Adrenal gland (tissue), 12 donors: Measurements from ENCODE around the gene TMEM170A. TPM values are rescaled to one million over a fixed set of nuclear protein-coding genes. Genes with fewer than 3 reads are reported as not detected.
"Not testable (repeated sequence)": the region's sequence is repeated elsewhere in the genome, so short reads cannot be mapped to it uniquely, and the experiment has no call there.

Source experiments
- DNase-seq, 7 donors: peaks; one replicate each; pipeline ENCODE4 v3.0.0-alpha.2; 2019 to 2020
- H3K27ac ChIP-seq, 5 donors: fragments of 200-600 bp; sonication (generic) in 4 of 5; 1 replicate in 3 of 5; 2 replicates in 2 of 5; pipeline versions ENCODE4 v1.5.1 to v1.8.0; 2016 to 2020; ENCODE audit warnings: mild to moderate bottlenecking in 1 of 5
- H3K27me3 ChIP-seq: fragments of 200-600 bp; 2 replicates; pipeline ENCODE4 v1.8.0; 2021
- H3K36me3 ChIP-seq, 2 donors: fragments of 200-600 bp; replicated peaks in 1 of 2; 1 replicate in 1 of 2; 2 replicates in 1 of 2; pipeline versions ENCODE4 v1.5.1 to v1.8.0; 2018 to 2022
- H3K4me1 ChIP-seq, 2 donors: fragments of 200-600 bp; replicated peaks in 1 of 2; 1 replicate in 1 of 2; 2 replicates in 1 of 2; pipeline versions ENCODE4 v1.5.1 to v1.8.0; 2018 to 2021
- H3K4me3 ChIP-seq, 4 donors: fragments of 200-600 bp; sonication (generic) in 3 of 4; one replicate each; pipeline ENCODE4 v1.5.1; 2016 to 2018
- H3K9me3 ChIP-seq, 3 donors: fragments of 200-600 bp; sonication (generic) in 1 of 3; replicated peaks in 1 of 3; 1 replicate in 2 of 3; 2 replicates in 1 of 3; pipeline versions ENCODE4 v1.5.1 to v1.8.0; 2016 to 2021
- POLR2A ChIP-seq, 2 donors: fragments of 450-650 bp; IDR thresholded peaks; one replicate each; pipeline ENCODE4 v1.6.1; 2017; ENCODE audit warnings: antibody characterized with exemption in 2 of 2, mild to moderate bottlenecking in 2 of 2, moderate library complexity in 1 of 2
- WGBS, 4 donors: extraction: QIAGEN DNeasy Blood & Tissue Kit in 2 of 4; methylation state at CpG; one replicate each; pipeline versions ENCODE4 v1.1.5 to v1.1.7; 2013 to 2017; 5-methylcytosine and 5-hydroxymethylcytosine counted together
- intact Hi-C, 2 donors: fragments of 100-400 bp; cut with DNase I; formaldehyde crosslinking; loops; one replicate each; pipeline versions ENCODE4 v1.14.1 to v1.15.0; 2022 to 2023
- polyA plus RNA-seq, 3 donors: library from polyadenylated mRNA; stranded (reverse); fragments of 200-250 nt in 2 of 3; fragments of 350-450 nt in 1 of 3; fragmentation: Illumina TruSeq in 1 of 3; extraction: RNeasy Lipid Tissue Mini Kit (QIAGEN cat#74804) in 1 of 3; gene quantifications; one replicate each; pipeline ENCODE4 v1.2.3, GENCODE V29; 2013 to 2014
- total RNA-seq, 9 donors: library from RNA; depleted of rRNA in 4 of 9; stranded (reverse); fragments of >200 nt in 4 of 9; fragments of 120-200 nt in 1 of 9; fragmentation: NEBNext Ultra II Directional in 1 of 9; extraction: Animal tissue kit (Norgen Biotek cat#: 25700) in 1 of 9; gene quantifications; one replicate each; pipeline versions ENCODE4 v1.1.0 to v1.2.4, GENCODE V29; 2013 to 2023
- TF ChIP-seq, protein P1 (sequence below), 6 experiments: fragments of 450-650 bp in 4 of 6; fragments of 200-600 bp in 2 of 6; sonication (generic) in 1 of 6; IDR thresholded peaks; 1 replicate in 5 of 6; 2 replicates in 1 of 6; pipeline versions ENCODE4 v1.5.1 to v1.8.0; 2016 to 2021; ENCODE audit warnings: antibody characterized with exemption in 6 of 6, mild to moderate bottlenecking in 2 of 6, moderate library complexity in 1 of 6
- donor health status: healthy with polysubstance abuse.
- donor health status: Bipolar disorder and iron deficiency.
- donor health status: DM: yes; HTN: yes; CAD: no.
- donor health status: DM: no; HTN: no; CAD: no.
- donor health status: DM: no; HTN: no; CAD: no.
- donor health status: DM: yes; HTN: yes; CAD: no.

TMEM170A gene
- total and polyA plus RNA-seq, 12 donors, result 5.4 to 40.7 (median 22.4) TPM

DNA sequence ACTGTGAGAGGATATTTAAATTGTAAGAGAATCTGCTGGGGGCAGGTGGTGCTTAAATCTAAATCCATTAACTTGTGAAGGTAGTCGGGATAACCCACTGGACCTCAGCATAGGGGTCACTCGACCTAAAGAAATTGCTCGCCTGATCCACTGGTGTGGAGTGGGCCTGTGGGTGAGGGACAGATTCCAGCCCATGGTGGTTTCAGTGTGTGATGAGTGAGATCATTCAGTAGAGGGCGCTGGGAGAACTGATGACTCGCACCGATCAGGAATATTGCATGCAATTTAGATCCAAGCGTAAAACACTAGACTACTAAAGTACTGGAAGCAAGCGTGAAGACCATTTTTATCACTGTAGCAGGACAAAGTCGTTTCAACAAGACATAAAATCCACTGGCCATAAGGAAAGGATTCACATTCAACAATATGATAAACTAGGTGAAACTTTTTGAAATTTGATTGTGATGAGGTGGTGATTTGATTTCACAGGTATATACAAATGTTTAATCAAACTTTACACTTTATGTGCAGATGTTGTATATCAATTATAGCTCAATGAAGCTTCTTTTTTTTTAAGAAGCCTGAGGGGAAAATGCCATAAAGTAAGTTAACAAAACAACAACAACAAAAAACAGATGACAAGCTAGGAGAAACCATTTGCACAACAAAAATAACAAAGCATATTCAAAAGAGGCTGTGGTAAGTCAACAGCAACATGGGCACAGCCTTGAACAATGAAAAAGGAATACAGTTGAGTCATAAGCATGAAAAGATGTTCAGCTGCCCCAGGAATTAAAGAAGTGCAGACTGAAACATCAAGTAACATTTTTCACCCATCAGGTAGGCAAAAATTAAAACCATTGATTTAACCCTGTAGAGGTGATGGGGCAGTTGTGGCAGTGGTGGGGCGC, 7.5 kb upstream of the TMEM170A start:
- Histone ChIP-seq H3K9me3 (no peaks in the 10 kb centered on the region), H3K4me1 (no peaks in the 10 kb centered on the region), H3K4me3 (no peak overlapping the region), H3K27ac (no peak overlapping the region), H3K27me3 (no peaks in the 10 kb centered on the region), H3K36me3 (no peaks in the 10 kb centered on the region)
- TF ChIP-seq POLR2A (IDR thresholded peaks at IDR 0.05), result no peak
- TF ChIP-seq, protein P1, sequence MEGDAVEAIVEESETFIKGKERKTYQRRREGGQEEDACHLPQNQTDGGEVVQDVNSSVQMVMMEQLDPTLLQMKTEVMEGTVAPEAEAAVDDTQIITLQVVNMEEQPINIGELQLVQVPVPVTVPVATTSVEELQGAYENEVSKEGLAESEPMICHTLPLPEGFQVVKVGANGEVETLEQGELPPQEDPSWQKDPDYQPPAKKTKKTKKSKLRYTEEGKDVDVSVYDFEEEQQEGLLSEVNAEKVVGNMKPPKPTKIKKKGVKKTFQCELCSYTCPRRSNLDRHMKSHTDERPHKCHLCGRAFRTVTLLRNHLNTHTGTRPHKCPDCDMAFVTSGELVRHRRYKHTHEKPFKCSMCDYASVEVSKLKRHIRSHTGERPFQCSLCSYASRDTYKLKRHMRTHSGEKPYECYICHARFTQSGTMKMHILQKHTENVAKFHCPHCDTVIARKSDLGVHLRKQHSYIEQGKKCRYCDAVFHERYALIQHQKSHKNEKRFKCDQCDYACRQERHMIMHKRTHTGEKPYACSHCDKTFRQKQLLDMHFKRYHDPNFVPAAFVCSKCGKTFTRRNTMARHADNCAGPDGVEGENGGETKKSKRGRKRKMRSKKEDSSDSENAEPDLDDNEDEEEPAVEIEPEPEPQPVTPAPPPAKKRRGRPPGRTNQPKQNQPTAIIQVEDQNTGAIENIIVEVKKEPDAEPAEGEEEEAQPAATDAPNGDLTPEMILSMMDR (IDR thresholded peaks at IDR 0.05), result peak; percentile 29 to 91 (median 80)
- WGBS, 4 donors, result 12 to 19% (median 14%) methylated on average over 9 to 10 of the region's 10 CpGs
- DNase-seq, result peak; percentile 60 to 89 (median 73)
- intact Hi-C loops, result loop anchor here (5.0 to 10.0 kb wide), 3 partner anchors 45 to 293 kb away; partner anchors contain the start of gene ADAT1 (in 1 of the 2)

DNA sequence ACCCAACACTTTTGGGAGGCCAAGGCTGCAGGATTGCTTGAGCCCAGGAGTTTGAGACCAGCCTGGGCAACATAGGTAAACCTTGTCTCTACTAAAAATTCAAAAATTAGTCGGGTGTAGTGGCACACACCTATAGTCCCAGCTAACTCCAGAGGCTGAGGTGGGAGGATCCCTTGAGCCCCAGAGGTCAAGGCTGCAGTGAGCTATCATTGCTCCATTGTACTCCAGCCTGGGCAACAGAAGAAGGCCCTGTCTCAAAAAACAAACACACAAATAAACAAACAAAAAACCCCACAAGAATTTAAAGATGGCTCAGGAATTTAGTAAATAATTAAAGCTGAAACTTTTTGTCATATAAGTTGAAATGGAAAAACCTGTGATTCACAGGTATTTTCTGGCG, 2.3 kb upstream of the TMEM170A start:
- TF ChIP-seq, protein P1 (IDR thresholded peaks at IDR 0.05), result no peak
- WGBS, 4 donors, result 73 to 78% (median 74%) methylated on average over 2 of the region's 2 CpGs
- Histone ChIP-seq H3K9me3 (no peaks in the 10 kb centered on the region), H3K4me3 (no peak overlapping the region), H3K36me3 (no peaks in the 10 kb centered on the region), H3K27ac (no peak overlapping the region), H3K27me3 (no peaks in the 10 kb centered on the region), H3K4me1 (peaks cover 1 to 15% of the 10 kb centered on the region in 2 donors)
- DNase-seq, result peak in 1 of 7 donors; percentile 33
- intact Hi-C loops, result no loop called here

DNA sequence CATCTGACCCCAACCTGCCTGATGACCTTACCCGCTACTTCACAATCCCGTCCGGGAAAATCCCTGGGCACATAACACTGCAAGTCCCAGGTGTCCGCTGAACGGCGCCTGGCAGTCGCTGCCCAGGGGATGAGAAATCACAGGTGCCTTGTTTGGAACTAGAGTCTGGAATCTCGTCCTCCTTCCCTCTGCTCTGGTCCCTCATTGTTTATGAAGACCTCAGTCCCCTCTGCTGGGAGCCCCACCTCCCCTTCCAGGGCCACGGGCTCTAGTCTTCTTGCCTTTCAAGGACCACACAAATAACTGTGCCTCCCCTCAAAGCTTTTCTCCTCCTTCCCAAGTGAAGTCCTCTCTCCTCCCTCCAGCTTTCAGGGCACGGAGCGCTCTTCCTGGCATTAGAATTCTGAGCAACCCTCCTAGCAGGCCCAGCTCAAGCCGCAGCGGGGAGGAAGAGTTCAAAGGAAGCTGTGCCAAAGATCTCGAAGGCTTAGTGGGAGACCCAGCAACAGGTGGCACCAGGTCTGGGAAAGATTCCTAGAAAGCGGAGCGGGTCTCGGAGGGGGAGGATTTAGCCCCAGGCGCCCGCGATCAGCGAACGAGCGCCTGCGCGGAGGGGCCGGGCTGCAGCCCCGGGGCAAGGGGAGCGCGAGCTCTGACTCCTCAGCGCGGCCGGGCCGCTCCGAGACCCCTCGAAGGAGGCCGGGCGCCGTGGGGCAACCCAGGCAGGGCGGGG, 934 bp downstream of the TMEM170A start:
- peak overlapping the region in 4 of 5 donors; percentile 95 to 98 (median 97) for H3K27ac ChIP-seq
- intact Hi-C loops, result not testable (repeated sequence)
- 2 to 9% (median 5%) methylated on average over 11 to 39 of the region's 39 CpGs for WGBS, 4 donors

DNA sequence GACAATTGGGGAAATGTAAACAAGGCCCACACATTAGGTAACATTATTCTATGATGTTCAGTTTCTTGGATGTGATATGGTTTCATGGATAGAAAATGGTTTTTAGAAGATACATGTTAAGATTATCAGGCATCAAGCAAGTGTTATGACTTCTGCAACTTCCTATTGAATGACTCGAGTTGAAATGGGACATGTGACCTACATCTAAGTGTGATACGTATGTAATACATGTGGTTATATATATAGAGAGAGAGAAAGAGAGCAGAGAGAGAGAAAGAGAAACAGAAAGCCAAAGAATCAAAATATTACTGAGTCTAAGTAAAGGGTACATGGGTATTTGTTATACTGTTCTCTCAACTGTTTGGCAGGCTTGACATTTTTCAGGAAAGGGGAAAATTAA, 1.7 kb downstream of the TMEM170A start:
- peak overlapping the region in 1 of 5 donors; percentile 97 for H3K27ac ChIP-seq
- no peaks in the 10 kb centered on the region for H3K27me3 ChIP-seq
- intact Hi-C loops, result no loop called here
- no peak for TF ChIP-seq POLR2A (IDR thresholded peaks at IDR 0.05)
- TF ChIP-seq, protein P1 (IDR thresholded peaks at IDR 0.05), result no peak
- WGBS, 4 donors, result 27 to 38% (median 31%) methylated on average over 2 of the region's 2 CpGs
- H3K4me3 ChIP-seq, result no peak overlapping the region
- H3K4me1 ChIP-seq, result peaks cover 6 to 19% of the 10 kb centered on the region in 2 donors
- DNase-seq, result no peak
- H3K9me3 ChIP-seq, result no peaks in the 10 kb centered on the region
- H3K36me3 ChIP-seq, result no peaks in the 10 kb centered on the region

More for the DNA sequence above, 934 bp downstream of the TMEM170A start:
- Histone ChIP-seq H3K4me3 (peak overlapping the region; percentile 49 to 92 (median 90)), H3K4me1 (peaks cover 6 to 19% of the 10 kb centered on the region in 2 donors)
- not testable (repeated sequence) for H3K27me3 ChIP-seq, H3K36me3 ChIP-seq, H3K9me3 ChIP-seq
- peak; percentile 38 to 60 (median 45) for DNase-seq
